Measurements from ENCODE around the gene CD93. TPM values are rescaled to one million over a fixed set of nuclear protein-coding genes. Genes with fewer than 3 reads are reported as not detected.

Gene CD93, protein sequence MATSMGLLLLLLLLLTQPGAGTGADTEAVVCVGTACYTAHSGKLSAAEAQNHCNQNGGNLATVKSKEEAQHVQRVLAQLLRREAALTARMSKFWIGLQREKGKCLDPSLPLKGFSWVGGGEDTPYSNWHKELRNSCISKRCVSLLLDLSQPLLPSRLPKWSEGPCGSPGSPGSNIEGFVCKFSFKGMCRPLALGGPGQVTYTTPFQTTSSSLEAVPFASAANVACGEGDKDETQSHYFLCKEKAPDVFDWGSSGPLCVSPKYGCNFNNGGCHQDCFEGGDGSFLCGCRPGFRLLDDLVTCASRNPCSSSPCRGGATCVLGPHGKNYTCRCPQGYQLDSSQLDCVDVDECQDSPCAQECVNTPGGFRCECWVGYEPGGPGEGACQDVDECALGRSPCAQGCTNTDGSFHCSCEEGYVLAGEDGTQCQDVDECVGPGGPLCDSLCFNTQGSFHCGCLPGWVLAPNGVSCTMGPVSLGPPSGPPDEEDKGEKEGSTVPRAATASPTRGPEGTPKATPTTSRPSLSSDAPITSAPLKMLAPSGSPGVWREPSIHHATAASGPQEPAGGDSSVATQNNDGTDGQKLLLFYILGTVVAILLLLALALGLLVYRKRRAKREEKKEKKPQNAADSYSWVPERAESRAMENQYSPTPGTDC
- 47.2 TPM for total RNA-seq

DNA sequence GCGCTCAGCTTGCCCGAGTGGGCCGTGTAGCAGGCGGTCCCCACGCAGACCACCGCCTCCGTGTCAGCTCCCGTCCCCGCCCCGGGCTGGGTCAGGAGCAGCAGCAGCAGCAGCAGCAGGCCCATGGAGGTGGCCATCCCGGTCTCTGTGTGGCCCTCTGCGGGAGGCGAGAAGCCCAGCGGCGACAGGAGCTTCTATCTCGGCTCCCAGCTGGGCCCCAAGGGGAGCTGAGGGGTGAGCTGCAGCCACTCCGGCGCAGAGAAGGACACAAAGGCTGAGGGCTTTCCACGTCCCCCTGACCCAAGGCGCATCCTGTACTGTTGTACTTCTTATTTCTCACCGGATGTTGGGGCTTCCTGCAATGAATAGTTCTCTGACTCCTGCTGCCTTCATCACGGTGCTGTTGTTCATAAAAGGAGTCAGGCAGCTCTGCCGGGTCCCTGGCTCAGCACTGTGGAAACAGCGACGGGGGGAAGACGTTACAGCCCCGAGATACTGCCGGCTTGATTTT is at the start of gene CD93:
Gene CD93 (minus strand): TSS at position 269 of the 511 bp plus-strand sequence. CDS start 132 bp downstream, at position 137.

DNA sequence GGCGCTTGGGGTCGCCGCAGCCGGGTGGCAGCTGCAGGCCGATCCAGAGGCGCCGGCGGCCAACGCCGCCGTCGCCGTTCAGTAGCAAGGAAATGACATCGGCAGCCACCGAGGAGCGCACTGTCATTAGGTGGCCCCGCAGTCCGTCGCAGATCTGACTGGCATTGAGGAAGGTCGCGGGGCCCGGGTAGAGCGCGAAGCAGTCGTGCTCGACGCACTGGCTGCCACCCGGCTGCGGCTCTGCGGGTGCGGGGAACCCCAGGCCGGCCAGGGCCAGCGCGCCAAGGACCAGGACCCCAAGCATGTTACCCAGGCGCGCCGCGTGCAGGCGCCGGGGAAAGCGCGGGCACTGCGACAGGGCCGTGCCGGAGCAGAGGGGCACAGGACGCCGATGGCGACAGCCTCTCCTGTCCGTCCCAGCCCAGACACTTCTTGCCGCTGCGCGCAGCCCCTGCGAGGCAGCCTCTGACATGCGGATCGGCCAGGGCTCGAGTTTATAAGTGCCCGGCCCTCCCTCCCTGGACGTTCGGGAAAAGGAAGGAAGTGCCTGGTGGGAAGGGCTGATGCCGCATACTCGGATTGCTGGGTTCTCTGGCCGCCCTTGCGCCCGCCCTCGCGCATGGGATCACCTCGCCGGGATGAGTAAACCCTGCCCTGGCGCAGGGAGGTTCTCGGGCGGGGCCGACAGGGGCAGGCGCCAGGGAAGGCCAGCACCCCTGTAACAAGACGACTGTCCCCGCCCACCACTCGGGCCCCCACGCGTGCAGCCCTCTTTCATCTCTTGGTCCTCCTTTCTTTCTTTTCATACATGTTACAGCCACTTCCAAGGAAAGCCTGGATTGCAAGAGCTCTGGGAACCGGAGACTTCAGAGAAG is 36.7 kb downstream of the CD93 start, which contains the start of gene THBD:
Gene THBD (minus strand): TSS at position 472 of the 875 bp plus-strand sequence. CDS start 168 bp downstream, at position 304.

DNA sequence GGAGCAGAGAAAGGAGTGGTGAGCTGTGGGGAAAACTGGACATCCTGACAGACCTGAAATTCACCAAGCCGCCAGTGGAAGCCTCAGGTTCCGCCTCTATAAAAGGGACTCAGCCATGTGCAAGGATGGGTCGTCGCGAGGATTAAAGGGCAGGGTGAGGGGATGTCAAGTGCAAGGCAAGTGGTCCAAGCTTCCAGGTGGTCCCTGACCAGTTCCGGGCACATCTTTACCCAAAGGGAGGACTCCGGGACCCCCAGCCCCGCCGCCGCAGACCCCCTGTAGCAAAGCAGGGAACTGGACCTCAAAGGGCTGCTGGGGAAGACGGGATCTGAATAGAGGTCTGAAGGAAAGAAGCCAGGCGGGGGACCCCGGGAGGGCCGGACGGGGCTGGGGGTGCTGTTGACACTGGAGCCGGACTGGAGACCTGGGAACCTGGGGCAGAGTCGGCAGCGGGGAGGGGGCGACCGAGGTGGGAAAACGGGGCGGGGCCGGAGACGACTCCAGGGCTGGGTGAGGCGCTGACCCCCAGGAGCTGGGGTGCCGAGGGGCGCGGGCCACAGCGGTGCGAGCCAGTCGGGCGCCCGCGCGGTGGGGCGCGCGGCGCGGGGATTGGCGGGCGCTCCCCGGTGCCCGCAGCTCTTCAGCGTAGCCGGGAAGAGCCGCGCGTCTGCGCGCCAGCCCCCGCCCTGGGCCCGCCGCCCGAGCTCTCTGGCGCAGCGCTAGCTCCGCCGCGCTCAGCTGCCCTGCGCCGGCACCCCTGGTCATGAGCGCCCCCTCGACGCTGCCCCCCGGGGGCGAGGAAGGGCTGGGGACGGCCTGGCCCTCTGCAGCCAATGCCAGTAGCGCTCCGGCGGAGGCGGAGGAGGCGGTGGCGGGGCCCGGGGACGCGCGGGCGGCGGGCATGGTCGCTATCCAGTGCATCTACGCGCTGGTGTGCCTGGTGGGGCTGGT is 51.1 kb downstream of the CD93 start, which contains the start of gene SSTR4:
Gene SSTR4 (plus strand): TSS at position 592 of the 951 bp plus-strand sequence. CDS start 172 bp downstream, at position 764.

Other genes with a start within 250 kb of the CD93 start
- gene SSTR4, start 51.0 kb downstream of the CD93 start, total RNA-seq: not detected
- 14.5 TPM for gene THBD, start 36.7 kb downstream of the CD93 start, total RNA-seq